GM23338 (cell line): Measurements from ENCODE around the gene PHACTR1. TPM values are rescaled to one million over a fixed set of nuclear protein-coding genes. Genes with fewer than 3 reads are reported as not detected.

Experiments used
- ATAC-seq: fragments of 200-7000 bp; cut with Tn5 transposase; 3 replicates; pipeline ENCODE4 v1.9.1; 2020
- DNase-seq: peaks from one replicate; pipeline ENCODE4 v3.0.0-alpha.2; 2015; ENCODE audit warnings: low spot score
- H2AFZ ChIP-seq: fragments of 200-600 bp; sonication (generic); 2 replicates; pipeline ENCODE4 v1.8.0; 2016; ENCODE audit warnings: antibody characterized with exemption, mild to moderate bottlenecking, moderate library complexity
- H3F3A ChIP-seq: fragments of 200-600 bp; sonication (generic); replicated peaks from 2 replicates; pipeline ENCODE4 v1.8.0; 2017; ENCODE audit warnings: antibody characterized with exemption, mixed run types, low read depth
- H3K27ac ChIP-seq: fragments of 200-600 bp; sonication (generic); 2 replicates; pipeline ENCODE4 v1.6.1; 2016; ENCODE audit warnings: low read depth
- H3K27me3 ChIP-seq: fragments of 200-600 bp; sonication (generic); 2 replicates; pipeline ENCODE4 v1.8.0; 2016; ENCODE audit warnings: mild to moderate bottlenecking, mixed run types, moderate library complexity; ENCODE audit not compliant: insufficient read depth
- H3K36me3 ChIP-seq: fragments of 200-600 bp; sonication (generic); 2 replicates; pipeline ENCODE4 v1.8.0; 2016; ENCODE audit warnings: mild to moderate bottlenecking; ENCODE audit not compliant: insufficient read depth
- H3K4me1 ChIP-seq: fragments of 200-600 bp; sonication (generic); 2 replicates; pipeline ENCODE4 v1.8.0; 2016; ENCODE audit warnings: mild to moderate bottlenecking, moderate library complexity; ENCODE audit not compliant: insufficient read depth
- H3K4me2 ChIP-seq: fragments of 200-600 bp; sonication (generic); 2 replicates; pipeline ENCODE4 v1.7.1; 2017; ENCODE audit warnings: mixed run types
- H3K4me3 ChIP-seq: fragments of 200-600 bp; sonication (generic); 2 replicates; pipeline ENCODE4 v1.6.1; 2016; ENCODE audit warnings: mixed run types
- H3K79me2 ChIP-seq: fragments of 200-600 bp; sonication (generic); replicated peaks from 2 replicates; pipeline ENCODE4 v1.8.0; 2017; ENCODE audit warnings: mild to moderate bottlenecking; ENCODE audit not compliant: insufficient read depth
- H3K9me2 ChIP-seq: fragments of 200-600 bp; sonication (generic); 2 replicates; pipeline ENCODE4 v1.8.0; 2017; ENCODE audit not compliant: insufficient read depth
- H4K20me1 ChIP-seq: fragments of 200-600 bp; sonication (generic); replicated peaks from 2 replicates; pipeline ENCODE4 v1.8.0; 2017; ENCODE audit warnings: mild to moderate bottlenecking; ENCODE audit not compliant: insufficient read depth
- H3K27ac Mint-ChIP-seq: 2 replicates; pipeline ENCODE4 v1.8.0; 2020; ENCODE audit warnings: inconsistent platforms, mild to moderate bottlenecking, moderate library complexity, mixed read lengths
- H3K27me3 Mint-ChIP-seq: 3 replicates; pipeline ENCODE4 v1.8.0; 2022; ENCODE audit warnings: low read depth, mild to moderate bottlenecking, moderate library complexity, mixed read lengths, inconsistent platforms; ENCODE audit not compliant: insufficient read depth, poor library complexity
- H3K36me3 Mint-ChIP-seq: 3 replicates; pipeline ENCODE4 v1.8.0; 2021; ENCODE audit warnings: low read depth, mild to moderate bottlenecking, inconsistent platforms, moderate library complexity, mixed read lengths
- H3K4me1 Mint-ChIP-seq: 3 replicates; pipeline ENCODE4 v1.8.0; 2020; ENCODE audit warnings: mild to moderate bottlenecking, inconsistent platforms, mixed read lengths
- H3K4me3 Mint-ChIP-seq: 3 replicates; pipeline ENCODE4 v1.8.0; 2021; ENCODE audit warnings: moderate library complexity, mild to moderate bottlenecking, inconsistent platforms, mixed read lengths
- H3K9me3 Mint-ChIP-seq: 3 replicates; pipeline ENCODE4 v1.8.0; 2020; ENCODE audit warnings: moderate library complexity, mild to moderate bottlenecking, inconsistent platforms, mixed read lengths
- CREB1 ChIP-seq: fragments of 250-450 bp; sonication (Bioruptor Pico); IDR thresholded peaks from 2 replicates; pipeline ENCODE4 v1.5.0; 2020; ENCODE audit warnings: low read depth, mild to moderate bottlenecking, moderate library complexity
- ZNF114 ChIP-seq: fragments of 250-450 bp; sonication (Bioruptor Pico); IDR thresholded peaks from 2 replicates; pipeline ENCODE4 v1.5.0; 2020; ENCODE audit warnings: mild to moderate bottlenecking, moderate library complexity
- ZNF462 ChIP-seq: fragments of 250-450 bp; sonication (Bioruptor Pico); IDR thresholded peaks from 2 replicates; pipeline ENCODE4 v1.5.0; 2020; ENCODE audit warnings: mild to moderate bottlenecking, moderate library complexity
- polyA plus RNA-seq: library from polyadenylated mRNA; unstranded; fragments of >200 nt; fragmentation: Nextera tagmentation; extraction: Ambion mirVana; gene quantifications from 2 replicates; pipeline ENCODE4 v1.2.1, GENCODE V29; 2016
- total RNA-seq: library from RNA; depleted of rRNA; stranded (reverse); fragments of >200 nt; shearing (Covaris generic); gene quantifications from 2 replicates; pipeline ENCODE4 v1.2.3, GENCODE V29; 2014

PHACTR1 gene
- total and polyA plus RNA-seq, 2 experiments from 2014 or later = 5.9 to 19.3 TPM

GRCh38 chr6:13076575-13076974 lies 360.0 kb downstream of the PHACTR1 start:
- peak; percentile 35; the same call in 1 of the 2 replicates for TF ChIP-seq ZNF462 (CRISPR knock-in tag)
- TF ChIP-seq CREB1 (CRISPR knock-in tag) = no peak
- H3F3A ChIP-seq = no peaks in the 10 kb centered on the region
- H3K79me2 ChIP-seq = no peaks in the 10 kb centered on the region
- Mint-ChIP-seq H3K27ac (peak overlapping the region; percentile 57), H3K36me3 (no peaks in the 10 kb centered on the region), H3K4me1 (peaks cover 33% of the 10 kb centered on the region), H3K4me3 (no peak overlapping the region), H3K27me3 (peaks cover 4% of the 10 kb centered on the region), H3K9me3 (no peaks in the 10 kb centered on the region)
- H3K4me1 ChIP-seq = peaks cover 15% of the 10 kb centered on the region
- ATAC-seq = no peak
- H3K27ac ChIP-seq = no peak overlapping the region
- no peaks in the 10 kb centered on the region for H4K20me1 ChIP-seq
- no peaks in the 10 kb centered on the region for H3K36me3 ChIP-seq
- no peak overlapping the region for H3K4me2 ChIP-seq
- DNase-seq = no peak
- H3K4me3 ChIP-seq = no peak overlapping the region
- H3K27me3 ChIP-seq = no peaks in the 10 kb centered on the region
- no peak overlapping the region for H2AFZ ChIP-seq
- H3K9me2 ChIP-seq = 0 out of 2 replicates have a peak, but pooled peaks cover 7% of the 10 kb centered on the region

- peaks cover 15% of the 10 kb centered on the region for H3K4me1 ChIP-seq
- H3F3A ChIP-seq = no peaks in the 10 kb centered on the region
- H4K20me1 ChIP-seq = no peaks in the 10 kb centered on the region
- Mint-ChIP-seq H3K9me3 (no peaks in the 10 kb centered on the region), H3K27ac (no peak overlapping the region), H3K4me3 (no peak overlapping the region), H3K27me3 (peaks cover 4% of the 10 kb centered on the region), H3K4me1 (peaks cover 33% of the 10 kb centered on the region), H3K36me3 (no peaks in the 10 kb centered on the region)
- no peaks in the 10 kb centered on the region for H3K27me3 ChIP-seq
- H3K4me3 ChIP-seq = no peak overlapping the region
- no peak overlapping the region for H3K27ac ChIP-seq
- H3K9me2 ChIP-seq = 0 out of 2 replicates have a peak, but pooled peaks cover 7% of the 10 kb centered on the region
- H2AFZ ChIP-seq = no peak overlapping the region
- no peak overlapping the region for H3K4me2 ChIP-seq
- TF ChIP-seq ZNF114 (CRISPR knock-in tag) = no peak
- DNase-seq (no peak), ATAC-seq (no peak)
- H3K79me2 ChIP-seq = no peaks in the 10 kb centered on the region
- no peaks in the 10 kb centered on the region for H3K36me3 ChIP-seq
Measured at GRCh38 chr6:13077117-13077516, 360.6 kb downstream of the PHACTR1 start.
